GM19397 (cell line): ENCODE measurements around the gene NLRP13.

Source experiments
- ATAC-seq: cut with Tn5 transposase; IDR thresholded peaks from one replicate; pipeline ENCODE4 v1.9.1; 2021; ENCODE audit warnings: mild to moderate bottlenecking, moderate library complexity; ENCODE audit not compliant: unreplicated experiment

NLRP13 gene

GRCh38 chr19:55901369-55902079, 30.6 kb downstream of the NLRP13 start:
- no peak for ATAC-seq

- ATAC-seq = no peak
Measured at GRCh38 chr19:55898911-55899310, 33.2 kb downstream of the NLRP13 start.

GRCh38 chr19:55882626-55883025, 49.5 kb downstream of the NLRP13 start:
- no peak for ATAC-seq

GRCh38 chr19:55877211-55877610, 54.9 kb downstream of the NLRP13 start:
- ATAC-seq = no peak

GRCh38 chr19:55870736-55871135, 61.4 kb downstream of the NLRP13 start:
- ATAC-seq = no peak

GRCh38 chr19:55867101-55867500, 65.0 kb downstream of the NLRP13 start:
- ATAC-seq = no peak

GRCh38 chr19:55866521-55866920, 65.6 kb downstream of the NLRP13 start:
- no peak for ATAC-seq

- ATAC-seq = no peak
Measured at GRCh38 chr19:55858969-55859368, 73.2 kb downstream of the NLRP13 start.

- no peak for ATAC-seq
Measured at GRCh38 chr19:55858401-55858800, 73.7 kb downstream of the NLRP13 start.

- ATAC-seq = no peak
Measured at GRCh38 chr19:55857974-55858373, 74.2 kb downstream of the NLRP13 start.

GRCh38 chr19:55857149-55857548, 75.0 kb downstream of the NLRP13 start:
- ATAC-seq = no peak

GRCh38 chr19:55855160-55855559, 77.0 kb downstream of the NLRP13 start:
- no peak for ATAC-seq
